Epithelial cell of esophagus (primary cell): ENCODE measurements around the gene XRCC4.
"Not testable (repeated sequence)": the region's sequence is repeated elsewhere in the genome, so short reads cannot be mapped to it uniquely, and the experiment has no call there.

Experiments used
- DNase-seq: peaks from one replicate; pipeline ENCODE4 v3.0.0; 2010; ENCODE audit warnings: low read depth
- H3K4me3 ChIP-seq: 2 replicates; pipeline ENCODE4 v1.5.1; 2011; ENCODE audit warnings: mild to moderate bottlenecking, low read length, control low read depth
- TF ChIP-seq, protein P1 (sequence below): IDR thresholded peaks from 2 replicates; pipeline ENCODE4 v1.5.1; 2011; ENCODE audit warnings: low read depth, mild to moderate bottlenecking, low read length, control low read depth, inconsistent platforms; ENCODE audit not compliant: insufficient read depth; ENCODE audit errors: missing control alignments

The XRCC4 gene

GRCh38 chr5:83050723-83051340, 26.5 kb upstream of the XRCC4 start:
- no peak for DNase-seq
- H3K4me3 ChIP-seq = no peak overlapping the region
- TF ChIP-seq, protein P1, sequence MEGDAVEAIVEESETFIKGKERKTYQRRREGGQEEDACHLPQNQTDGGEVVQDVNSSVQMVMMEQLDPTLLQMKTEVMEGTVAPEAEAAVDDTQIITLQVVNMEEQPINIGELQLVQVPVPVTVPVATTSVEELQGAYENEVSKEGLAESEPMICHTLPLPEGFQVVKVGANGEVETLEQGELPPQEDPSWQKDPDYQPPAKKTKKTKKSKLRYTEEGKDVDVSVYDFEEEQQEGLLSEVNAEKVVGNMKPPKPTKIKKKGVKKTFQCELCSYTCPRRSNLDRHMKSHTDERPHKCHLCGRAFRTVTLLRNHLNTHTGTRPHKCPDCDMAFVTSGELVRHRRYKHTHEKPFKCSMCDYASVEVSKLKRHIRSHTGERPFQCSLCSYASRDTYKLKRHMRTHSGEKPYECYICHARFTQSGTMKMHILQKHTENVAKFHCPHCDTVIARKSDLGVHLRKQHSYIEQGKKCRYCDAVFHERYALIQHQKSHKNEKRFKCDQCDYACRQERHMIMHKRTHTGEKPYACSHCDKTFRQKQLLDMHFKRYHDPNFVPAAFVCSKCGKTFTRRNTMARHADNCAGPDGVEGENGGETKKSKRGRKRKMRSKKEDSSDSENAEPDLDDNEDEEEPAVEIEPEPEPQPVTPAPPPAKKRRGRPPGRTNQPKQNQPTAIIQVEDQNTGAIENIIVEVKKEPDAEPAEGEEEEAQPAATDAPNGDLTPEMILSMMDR = no peak

- DNase-seq = no peak
- TF ChIP-seq, protein P1 = no peak
- H3K4me3 ChIP-seq = no peak overlapping the region
Measured at GRCh38 chr5:83055166-83055565, 22.2 kb upstream of the XRCC4 start.

- H3K4me3 ChIP-seq = no peak overlapping the region
- DNase-seq = no peak
- TF ChIP-seq, protein P1 = no peak
Measured at GRCh38 chr5:83058726-83059125, 18.6 kb upstream of the XRCC4 start.

DNA sequence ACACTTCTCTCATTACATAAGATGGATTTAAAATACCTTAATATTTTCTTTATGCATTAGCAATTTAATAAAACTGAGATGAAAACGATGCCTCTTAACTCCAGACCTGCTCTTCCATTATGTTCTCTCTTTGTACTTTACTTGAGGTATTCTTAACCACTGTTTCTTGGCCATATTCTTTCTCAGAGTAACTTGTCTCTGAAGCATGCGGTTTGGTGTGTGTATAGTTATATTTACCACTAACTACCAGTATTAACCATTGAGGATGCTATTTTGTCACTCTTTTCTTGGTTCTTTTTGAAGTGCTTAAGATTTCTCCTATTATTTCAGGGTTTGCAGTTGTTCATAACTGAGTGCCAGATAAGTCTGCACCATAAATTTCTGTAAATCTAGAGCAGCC, 18.0 kb upstream of the XRCC4 start:
- TF ChIP-seq, protein P1 = no peak
- no peak for DNase-seq
- H3K4me3 ChIP-seq = no peak overlapping the region

DNA sequence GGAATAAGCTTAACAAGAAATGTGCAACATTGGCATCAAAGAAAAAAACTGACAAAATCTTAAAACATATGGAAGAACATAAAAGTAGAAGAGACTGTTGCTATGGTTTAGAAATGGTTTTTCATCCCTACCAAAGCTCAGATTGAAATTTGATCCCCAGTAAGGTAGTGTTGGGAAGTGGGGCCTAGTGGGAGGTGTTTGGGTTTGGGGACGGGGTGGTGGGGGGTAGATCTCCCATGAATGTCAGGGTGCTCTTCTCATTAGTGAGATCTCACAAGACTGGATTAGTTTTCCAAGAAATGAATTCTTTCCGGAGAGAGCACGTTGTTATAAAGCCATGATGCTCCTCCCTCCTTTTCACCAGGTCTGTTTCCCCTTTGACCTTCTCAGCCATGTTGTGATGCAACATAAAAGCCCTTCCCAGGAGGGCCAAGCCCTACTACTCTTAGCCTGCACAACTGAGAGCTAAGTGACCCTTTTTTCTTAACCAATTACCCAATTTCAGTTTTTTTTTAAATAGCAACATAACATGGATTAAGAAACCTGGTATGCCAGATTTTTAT, 10.7 kb upstream of the XRCC4 start:
- TF ChIP-seq, protein P1 = no peak
- no peak overlapping the region for H3K4me3 ChIP-seq
- no peak for DNase-seq

- H3K4me3 ChIP-seq, DNase-seq: not testable (repeated sequence)
Measured at GRCh38 chr5:83067377-83067776, 10.0 kb upstream of the XRCC4 start.

DNA sequence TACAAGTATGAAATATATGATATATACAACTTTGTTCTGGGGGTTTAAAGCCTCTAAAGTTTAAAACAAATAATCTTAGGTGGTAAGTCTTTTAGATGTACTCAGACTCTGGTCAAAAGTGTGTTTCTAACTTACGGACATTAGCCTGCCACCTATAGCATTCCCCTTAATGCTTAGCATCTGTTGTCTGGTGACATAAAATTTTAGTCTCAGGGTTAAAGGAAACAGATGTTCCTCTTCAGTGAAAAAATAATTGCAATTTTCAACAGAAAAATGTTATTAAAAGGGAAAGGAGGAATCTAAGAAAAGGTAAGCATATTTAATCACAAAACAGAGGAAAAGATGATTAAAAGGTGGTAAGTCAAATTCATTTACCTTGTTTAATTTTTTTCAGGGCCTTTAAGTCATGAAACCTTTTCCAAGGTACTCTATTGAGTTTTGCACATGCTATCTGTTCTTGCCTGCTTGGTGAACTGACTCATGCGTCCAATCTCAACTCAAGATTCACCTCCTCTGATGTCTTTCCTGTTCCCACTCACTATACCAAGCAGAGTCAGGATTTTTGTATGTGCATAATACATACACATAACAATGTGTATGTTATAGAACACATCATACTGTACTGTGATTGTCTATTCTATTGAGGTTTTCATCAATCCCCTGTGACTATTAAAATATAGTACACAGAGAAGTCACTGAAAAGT, 8.1 kb upstream of the XRCC4 start:
- TF ChIP-seq, protein P1 = no peak
- no peak overlapping the region for H3K4me3 ChIP-seq
- peak; percentile 38 for DNase-seq
